SH-SY5Y (cell line): ENCODE measurements around the gene F2RL3.

Experiments used
- GATA2 ChIP-seq: IDR thresholded peaks from 2 replicates; pipeline ENCODE4 v1.6.1; 2011; ENCODE audit warnings: mild to moderate bottlenecking, low read depth, low read length
- GATA3 ChIP-seq: IDR thresholded peaks from 2 replicates; pipeline ENCODE4 v1.6.1; 2011; ENCODE audit warnings: low read depth, mild to moderate bottlenecking, low read length, moderate library complexity

DNA sequence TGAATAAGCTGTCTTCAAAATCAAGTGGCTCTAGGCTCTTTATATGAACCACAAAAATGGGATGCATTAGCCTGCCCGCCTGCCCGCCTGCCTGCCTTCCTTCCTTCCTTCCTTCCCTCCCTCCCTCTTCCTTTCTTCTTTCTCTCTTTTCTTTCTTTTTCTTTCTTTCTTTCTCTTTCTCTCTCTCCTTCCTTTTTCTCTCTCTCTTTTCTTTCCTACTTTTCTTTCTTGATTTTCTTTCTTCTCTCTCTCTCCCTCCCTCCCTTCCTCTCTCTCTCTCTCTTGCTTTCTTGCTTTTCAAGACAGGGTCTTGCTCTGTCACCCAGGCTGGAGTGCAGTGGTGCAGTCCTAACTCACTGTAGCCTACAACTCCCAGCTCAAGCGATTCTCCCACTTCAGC, 26.9 kb downstream of the F2RL3 start:
- TF ChIP-seq GATA2 = no peak
- TF ChIP-seq GATA3 = no peak
